Fibroblast of pulmonary artery (primary cell): ENCODE results near the gene INF2.
A peak's percentile ranks its signal among the peaks of the same experiment; 100 is the strongest.

Source experiments
- DNase-seq: peaks from one replicate; pipeline ENCODE4 v3.0.0-alpha.2; 2010; ENCODE audit warnings: low read depth
- H3K4me3 ChIP-seq: replicated peaks from 2 replicates; pipeline ENCODE4 v1.5.1; 2011; ENCODE audit warnings: low read depth, mild to moderate bottlenecking, control low read depth, low read length, moderate library complexity
- TF ChIP-seq, protein P1 (sequence below): IDR thresholded peaks from 2 replicates; pipeline ENCODE4 v1.5.1; 2011; ENCODE audit warnings: mild to moderate bottlenecking, control low read depth, low read length, inconsistent platforms; ENCODE audit errors: missing control alignments

INF2 gene

DNA sequence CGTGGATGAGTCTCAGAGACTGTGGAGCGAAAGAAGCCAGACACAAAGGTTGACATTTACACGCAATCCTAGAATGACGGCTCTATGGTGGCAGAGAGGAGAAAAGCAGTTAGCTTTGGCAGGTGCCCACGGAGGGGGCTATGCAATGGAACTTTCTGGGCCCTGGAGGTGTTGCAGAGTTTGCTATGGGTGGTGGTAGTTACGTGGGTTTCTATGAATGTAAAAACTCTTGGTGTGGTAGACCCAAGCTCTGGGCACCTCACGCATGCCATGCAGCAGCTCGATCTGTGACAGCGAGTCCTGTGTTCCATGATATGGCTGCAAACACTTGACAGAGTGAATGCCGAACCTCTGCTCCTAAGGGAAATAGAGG, 5.0 kb upstream of the INF2 start:
- no peak for DNase-seq
- TF ChIP-seq, protein P1, sequence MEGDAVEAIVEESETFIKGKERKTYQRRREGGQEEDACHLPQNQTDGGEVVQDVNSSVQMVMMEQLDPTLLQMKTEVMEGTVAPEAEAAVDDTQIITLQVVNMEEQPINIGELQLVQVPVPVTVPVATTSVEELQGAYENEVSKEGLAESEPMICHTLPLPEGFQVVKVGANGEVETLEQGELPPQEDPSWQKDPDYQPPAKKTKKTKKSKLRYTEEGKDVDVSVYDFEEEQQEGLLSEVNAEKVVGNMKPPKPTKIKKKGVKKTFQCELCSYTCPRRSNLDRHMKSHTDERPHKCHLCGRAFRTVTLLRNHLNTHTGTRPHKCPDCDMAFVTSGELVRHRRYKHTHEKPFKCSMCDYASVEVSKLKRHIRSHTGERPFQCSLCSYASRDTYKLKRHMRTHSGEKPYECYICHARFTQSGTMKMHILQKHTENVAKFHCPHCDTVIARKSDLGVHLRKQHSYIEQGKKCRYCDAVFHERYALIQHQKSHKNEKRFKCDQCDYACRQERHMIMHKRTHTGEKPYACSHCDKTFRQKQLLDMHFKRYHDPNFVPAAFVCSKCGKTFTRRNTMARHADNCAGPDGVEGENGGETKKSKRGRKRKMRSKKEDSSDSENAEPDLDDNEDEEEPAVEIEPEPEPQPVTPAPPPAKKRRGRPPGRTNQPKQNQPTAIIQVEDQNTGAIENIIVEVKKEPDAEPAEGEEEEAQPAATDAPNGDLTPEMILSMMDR = no peak
- no peak overlapping the region for H3K4me3 ChIP-seq

DNA sequence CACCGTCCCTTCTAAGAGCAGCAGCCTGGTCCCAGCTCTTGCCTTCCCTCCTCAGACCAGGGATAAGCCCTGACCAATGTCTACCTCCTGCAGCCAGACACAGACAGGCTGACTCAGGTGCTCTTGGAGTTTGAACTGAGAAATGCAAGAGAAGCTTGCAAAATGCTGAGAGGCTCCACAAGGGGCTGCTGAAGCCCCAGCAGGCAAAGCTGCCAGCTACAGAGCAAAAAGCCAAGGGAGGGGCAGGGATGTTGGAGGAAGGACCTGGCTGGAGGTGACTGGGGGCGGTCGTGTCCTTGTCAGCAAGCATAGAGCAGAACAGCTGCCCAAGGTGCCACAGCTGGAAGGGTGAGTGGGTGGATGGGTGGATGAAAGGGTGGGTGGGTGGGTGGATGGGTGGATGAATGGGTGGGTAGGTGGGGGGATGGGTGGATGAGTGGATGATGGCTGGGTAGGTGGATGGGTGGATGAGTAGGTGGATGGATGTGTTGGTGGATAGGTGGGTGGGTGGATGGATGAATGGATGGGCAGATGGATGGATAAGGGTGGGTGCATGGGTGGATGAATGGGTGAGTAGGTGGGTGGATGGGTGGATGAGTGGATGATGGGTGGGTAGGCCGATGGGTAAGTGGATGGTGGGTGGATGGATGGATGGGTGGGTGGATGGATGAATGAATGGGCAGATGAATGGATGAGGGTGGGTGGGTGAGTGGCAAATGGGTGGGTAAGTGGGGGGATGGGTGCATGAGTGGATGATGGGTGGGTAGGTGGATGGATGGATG, 4.0 kb upstream of the INF2 start:
- TF ChIP-seq, protein P1 = no peak
- no peak overlapping the region for H3K4me3 ChIP-seq
- DNase-seq = no peak

DNA sequence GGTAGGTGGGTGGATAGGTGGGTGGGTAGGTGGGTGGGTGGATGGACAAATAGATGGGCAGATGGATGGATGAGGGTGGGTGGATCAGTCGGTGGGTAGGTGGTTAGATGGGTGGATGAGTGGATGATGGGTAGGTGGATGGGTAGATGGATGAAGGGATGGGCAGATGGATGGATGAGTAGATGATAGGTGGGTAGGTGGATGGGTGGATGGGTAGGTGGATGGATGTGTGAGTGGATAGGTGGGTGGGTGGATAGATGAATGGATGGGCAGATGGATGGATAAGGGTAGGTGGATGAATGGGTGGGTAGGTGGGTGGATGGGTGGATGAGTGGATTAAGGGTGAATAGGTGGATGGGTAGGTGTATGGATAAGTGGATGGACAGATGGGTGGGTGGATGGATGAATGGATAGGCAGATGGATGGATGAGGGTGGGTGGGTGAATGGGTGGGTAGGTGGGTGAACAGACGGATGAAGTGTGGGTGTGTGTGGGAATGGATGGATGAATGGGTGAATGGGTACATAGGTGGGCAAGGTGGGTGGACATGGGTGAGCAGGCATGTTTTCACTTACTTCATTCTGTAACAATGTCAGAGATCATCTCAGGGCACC, 3.3 kb upstream of the INF2 start:
- no peak for DNase-seq
- H3K4me3 ChIP-seq = no peak overlapping the region
- TF ChIP-seq, protein P1 = no peak

DNA sequence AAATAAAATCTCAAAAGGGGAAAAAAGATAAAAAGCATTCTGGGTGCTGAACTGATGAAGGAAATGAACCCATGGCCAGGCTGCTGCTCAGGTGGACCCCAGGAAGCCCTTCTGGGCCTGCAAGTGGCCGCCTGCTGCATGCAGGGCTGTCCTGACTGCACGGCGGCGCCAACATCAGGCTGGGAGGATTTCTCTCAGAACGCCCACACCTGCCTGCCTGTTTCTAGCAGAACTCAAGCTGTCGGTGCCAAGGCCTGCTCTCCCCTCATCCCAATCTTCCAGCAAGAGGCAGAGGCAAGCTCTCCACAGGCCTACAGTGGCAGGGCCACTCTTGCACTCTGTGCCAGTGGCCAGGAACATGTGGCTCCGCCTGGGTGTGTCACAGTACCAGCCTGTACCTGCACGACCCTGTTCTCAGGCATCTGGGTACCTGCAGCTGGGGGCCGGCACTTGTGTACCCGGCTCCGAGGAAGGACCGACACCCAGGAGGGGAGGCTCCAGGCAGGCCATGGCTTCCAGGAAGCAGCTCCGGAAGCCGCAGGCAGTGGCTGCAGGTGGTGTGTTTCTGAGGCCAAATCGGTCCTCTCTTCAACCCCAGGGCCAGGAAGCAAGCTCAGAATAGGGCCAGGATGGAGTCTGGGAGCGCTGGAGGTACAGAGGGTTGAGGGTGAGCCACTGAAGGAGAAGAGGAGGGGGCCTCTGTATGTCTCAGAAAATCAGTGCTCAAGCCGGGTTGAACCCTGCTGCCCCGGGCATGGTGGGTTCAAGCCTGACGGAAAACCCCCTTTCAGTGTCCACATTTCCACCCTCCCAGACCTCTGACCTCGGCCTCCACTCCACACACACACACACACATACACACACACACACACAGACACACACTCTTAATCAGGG, 2.5 kb upstream of the INF2 start:
- DNase-seq = no peak
- no peak overlapping the region for H3K4me3 ChIP-seq
- TF ChIP-seq, protein P1 = no peak

GRCh38 chr14:104687601-104688504, 1.6 kb upstream of the INF2 start:
- peak; percentile 65 for DNase-seq
- H3K4me3 ChIP-seq = no peak overlapping the region
- TF ChIP-seq, protein P1 = no peak

- TF ChIP-seq, protein P1 = no peak
- DNase-seq = peak; percentile 44
- H3K4me3 ChIP-seq = peak overlapping the region; percentile 39
Observed at GRCh38 chr14:104688505-104689108, 811 bp upstream of the INF2 start.
